Measurements from ENCODE around the gene FREM1.
"Not testable (repeated sequence)": the region's sequence is repeated elsewhere in the genome, so short reads cannot be mapped to it uniquely, and the experiment has no call there.

FREM1 gene, protein sequence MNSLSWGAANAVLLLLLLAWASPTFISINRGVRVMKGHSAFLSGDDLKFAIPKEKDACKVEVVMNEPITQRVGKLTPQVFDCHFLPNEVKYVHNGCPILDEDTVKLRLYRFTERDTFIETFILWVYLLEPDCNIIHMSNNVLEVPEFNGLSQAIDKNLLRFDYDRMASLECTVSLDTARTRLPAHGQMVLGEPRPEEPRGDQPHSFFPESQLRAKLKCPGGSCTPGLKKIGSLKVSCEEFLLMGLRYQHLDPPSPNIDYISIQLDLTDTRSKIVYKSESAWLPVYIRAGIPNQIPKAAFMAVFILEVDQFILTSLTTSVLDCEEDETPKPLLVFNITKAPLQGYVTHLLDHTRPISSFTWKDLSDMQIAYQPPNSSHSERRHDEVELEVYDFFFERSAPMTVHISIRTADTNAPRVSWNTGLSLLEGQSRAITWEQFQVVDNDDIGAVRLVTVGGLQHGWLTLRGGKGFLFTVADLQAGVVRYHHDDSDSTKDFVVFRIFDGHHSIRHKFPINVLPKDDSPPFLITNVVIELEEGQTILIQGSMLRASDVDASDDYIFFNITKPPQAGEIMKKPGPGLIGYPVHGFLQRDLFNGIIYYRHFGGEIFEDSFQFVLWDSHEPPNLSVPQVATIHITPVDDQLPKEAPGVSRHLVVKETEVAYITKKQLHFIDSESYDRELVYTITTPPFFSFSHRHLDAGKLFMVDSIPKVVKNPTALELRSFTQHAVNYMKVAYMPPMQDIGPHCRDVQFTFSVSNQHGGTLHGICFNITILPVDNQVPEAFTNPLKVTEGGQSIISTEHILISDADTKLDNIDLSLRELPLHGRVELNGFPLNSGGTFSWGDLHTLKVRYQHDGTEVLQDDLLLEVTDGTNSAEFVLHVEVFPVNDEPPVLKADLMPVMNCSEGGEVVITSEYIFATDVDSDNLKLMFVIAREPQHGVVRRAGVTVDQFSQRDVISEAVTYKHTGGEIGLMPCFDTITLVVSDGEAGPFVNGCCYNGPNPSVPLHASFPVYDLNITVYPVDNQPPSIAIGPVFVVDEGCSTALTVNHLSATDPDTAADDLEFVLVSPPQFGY (N-terminal part only)

DNA sequence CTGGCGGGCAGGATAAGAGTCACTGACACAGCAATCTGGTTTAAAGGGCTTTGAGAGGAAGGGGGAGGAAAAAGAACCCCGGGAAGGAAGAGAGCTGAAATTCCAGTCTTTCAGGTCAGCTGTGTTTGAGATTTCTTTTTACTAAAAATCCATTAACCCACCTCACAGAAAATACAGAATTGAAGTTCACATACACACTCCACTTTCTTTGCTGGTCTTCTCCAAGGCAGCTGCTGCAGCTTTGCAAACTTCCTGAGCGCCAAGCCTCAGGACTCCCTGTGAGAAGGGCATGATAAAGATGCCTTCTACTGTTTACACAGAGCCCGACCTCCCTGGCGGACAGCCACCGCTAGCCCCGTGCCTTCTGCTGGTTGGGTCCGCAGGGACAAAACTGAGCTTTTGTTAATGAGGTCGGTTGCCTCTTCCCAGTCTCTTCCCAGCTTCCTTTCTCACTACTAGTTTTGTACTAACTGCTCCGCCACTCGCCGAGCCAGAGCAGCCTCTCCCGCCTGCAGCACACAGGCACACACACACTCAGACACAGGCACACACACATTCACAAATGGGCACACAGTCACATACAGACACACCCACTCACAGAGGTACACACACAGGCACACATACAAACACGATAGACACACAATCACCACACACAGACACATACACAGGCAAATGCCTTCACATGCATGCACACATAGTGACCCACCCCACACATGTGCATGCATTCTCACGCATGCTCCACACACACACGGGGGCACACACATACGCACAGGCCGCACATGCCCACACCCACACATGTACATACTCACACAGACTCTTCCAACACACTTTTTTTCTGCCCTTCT, at the start of gene FREM1:
Gene FREM1, minus strand, starts transcription at position 468 of the 845 bp plus-strand sequence. CDS start 41,451 bp downstream, outside the sequence.
- no peak for DNase-seq

DNA sequence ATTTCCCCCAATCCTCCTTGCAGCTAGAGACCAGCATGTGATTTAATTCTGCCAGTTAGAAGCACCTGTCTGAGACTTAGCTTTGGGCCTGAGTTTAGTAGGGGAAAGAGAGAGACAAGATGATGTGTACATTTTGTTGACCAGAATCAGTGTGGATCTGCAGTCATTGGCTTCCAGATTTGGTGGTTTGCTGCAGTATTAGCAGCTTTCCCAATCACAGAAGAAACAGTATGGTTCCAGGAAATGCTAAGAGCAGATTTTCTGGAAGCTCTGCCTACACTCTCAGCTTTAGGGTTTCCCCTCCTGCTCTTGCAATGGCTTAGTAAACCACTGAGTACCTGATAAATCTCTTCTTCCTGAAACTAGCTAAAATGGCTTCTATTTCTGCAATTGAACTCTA, 48.8 kb upstream of the FREM1 start:
- no peak for DNase-seq

DNA sequence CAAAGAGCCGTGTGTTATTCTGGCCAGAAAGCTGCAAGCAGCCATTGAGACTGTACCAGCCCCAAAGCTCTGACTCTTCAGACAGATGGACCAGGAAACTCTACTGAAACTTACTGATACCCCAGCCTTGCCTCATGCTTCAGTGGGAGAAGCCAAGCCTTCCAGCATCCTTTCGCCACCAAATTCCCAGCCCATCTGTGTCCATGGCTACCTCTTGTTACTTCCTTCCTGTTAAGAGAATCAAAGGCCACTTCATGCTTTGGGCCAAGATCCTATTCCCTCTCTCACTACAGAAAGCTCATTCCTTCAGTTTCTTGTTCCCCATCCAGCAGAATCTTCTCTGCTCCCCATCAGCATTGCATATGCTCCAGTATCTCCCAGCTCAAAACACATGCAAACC, 46.9 kb upstream of the FREM1 start:
- DNase-seq: no peak

DNA sequence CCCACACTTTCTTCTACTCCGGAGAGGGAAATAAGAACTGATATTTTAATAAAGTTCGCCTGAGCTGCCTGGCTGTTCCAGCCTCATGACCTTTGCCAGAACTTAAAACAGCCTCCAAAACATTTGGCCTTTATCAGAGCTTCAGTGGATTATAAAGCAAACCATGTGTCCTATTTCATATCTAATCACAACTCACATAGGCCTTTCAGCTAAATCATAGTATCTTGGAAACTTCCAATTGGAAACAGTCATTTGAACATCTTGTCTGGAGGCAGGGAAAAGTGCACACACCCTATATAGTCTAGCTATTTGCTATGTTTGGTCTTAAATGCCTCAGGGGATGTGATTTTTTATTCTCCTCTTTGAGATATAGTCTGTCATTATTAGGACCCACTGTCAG, 46.0 kb upstream of the FREM1 start:
- no peak for DNase-seq

DNA sequence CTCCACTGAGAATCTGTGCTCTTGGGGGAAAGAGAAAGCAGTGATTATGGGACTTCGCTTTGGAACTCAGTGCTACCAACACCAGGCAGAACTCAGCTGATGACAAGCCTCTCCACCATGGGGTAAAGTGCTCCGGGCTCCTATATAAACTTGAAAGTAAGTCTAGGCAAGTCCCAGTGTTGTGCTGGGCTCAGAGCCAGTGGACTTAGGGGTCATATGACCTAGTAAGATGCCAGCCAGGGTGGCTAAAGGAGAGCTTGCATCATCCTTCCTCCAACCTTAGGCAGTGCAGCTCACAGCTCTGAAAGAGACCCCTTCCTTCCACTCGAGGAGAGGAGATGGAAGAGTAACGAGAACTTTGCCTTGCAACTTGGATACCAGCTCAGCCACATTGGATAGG, 35.1 kb upstream of the FREM1 start:
- no peak for DNase-seq

DNA sequence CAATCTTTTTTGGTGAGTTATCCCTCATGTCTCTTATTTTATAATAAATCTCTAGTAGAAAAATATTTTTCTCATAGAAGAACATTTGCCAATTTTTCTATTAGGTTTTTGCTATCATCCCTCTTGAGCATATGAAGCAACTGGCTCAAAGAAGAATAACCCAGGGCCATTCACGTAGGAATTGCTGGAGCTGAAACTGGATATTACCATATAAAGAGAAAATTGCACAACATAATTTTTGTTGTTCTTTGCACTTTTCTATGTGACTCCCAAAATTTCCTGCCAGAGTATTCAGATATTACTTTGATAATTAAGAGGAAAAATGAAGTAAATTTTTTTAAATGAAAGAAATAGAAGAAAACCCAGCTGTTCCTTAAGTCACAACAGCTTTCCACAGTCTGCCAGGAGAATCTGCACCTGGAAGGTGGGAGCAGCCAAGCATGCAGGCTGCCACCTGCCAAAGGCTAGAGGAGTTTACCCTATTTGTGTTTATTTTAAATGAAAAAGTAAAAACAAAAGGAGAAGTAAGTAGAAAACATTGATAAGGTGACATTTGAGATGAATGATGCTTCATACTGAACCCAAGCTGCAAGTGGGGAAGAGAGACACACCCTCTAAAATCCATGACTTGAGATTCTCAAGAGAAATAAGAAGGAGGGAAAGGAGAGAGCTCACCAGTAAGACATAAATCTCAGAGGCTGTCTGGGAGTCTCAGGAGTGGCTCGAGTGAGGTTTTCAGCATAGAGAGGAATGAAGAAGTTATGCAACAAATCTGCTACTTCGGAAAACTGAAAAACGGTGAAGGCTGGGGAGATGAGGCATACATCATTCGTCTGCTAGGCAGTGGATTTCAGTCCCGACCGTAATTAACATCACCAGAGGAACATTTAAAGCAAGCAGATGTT, 31.5 kb upstream of the FREM1 start:
- no peak for DNase-seq

DNA sequence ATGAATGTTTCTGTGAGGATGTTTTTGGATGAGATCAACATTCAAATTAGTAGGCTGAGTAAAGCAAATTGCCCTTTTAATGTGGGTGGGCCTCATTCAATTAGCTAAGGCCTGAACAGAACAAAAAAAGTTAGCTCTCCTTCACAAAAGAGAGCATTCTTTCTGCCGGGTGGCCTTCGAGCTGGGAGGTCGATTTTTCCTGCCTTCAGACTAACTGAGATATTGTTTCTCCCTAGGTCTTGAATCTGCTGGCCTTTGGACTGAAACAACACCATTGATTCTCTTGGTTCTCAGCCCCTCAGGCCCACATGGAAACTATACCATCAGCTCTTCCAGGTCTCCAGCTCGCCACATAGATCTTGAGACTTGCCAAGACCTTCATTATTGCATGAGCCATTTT, 29.1 kb upstream of the FREM1 start:
- no peak for DNase-seq

DNA sequence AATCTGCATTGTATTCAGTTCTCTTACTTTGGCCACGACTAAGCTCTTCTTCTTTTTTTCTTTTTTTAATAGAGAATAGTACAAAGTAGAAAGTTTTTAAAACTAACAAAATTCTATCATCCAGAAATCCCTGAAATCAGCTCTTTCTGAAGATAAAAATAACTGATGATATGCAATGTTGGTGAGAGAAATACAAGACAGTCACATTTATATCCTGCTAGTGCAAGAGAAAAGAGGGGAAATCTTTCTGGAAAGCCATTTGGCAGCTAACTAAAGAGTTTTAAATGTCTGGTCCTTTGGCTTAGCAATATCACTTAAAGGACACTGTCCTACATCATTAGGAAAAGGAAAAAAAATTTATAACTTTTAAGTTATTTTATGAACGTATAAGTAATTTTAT, 27.0 kb upstream of the FREM1 start:
- DNase-seq: no peak

DNA sequence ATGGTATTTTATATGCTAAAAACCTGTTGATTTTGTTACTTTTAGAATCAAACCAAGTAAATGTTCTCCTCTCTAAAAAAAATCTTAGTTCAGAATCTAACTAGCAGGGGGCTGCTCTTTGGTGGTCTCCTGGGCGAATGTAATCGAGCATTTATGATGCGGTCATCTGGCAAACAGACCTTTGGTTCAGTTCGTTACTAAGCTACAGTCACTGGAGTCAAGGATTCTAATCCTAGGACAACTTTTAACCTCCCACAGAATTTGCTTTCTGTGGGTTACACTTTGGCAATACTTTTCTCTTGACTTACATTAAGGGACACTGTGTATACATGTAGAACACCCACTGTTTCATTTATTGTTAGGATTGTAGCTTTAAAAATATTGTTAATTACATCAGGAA, 26.3 kb upstream of the FREM1 start:
- no peak for DNase-seq

DNA sequence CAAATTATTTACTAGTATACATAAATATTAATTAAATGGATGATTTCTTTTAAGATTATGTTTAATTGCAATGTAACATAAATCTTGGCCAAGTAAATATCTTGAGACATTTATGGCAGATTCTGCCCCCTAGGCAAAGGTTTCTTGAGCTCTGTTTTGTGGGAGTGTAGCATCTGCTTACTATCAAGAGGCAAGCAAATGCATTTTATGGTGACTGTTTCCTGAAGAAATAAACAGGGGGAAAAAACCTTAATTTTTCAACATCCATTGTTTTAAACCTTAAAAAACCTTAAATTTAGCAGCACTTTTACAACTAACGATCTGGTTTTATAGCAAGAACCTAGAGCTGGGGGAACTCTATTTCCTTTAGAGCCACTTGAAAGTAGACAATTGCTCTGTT, 25.7 kb upstream of the FREM1 start:
- no peak for DNase-seq

DNA sequence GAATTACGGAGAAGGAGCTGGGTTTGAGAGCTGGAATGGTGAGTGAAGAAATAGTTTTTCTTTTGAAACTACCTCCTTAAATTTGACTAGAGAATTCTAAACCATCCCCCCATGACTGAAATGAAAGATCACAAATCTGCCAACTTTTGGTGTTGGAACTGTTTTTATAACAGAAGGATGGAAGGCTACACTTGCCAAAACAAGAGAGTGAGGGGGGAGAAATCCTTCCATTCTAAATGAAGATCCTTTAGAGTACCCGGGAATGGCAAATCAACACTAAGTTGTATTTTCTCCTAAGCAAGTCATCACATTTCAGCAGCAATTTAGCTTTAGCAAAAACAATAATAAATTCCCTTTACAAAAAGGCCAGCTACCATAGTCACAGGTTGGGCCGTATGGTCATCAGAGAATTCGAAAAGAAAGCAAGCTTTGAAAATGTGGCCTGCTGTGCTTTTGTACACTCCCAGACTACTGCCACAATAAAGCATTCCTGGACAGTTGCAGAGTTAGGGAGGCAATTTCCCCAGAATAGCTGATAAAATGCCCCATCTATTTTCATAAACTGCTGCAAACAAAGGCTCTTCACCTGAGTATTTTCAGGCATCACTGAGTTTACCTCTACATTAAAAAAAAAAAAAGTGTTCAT, 25.0 kb upstream of the FREM1 start:
- DNase-seq: no peak

DNA sequence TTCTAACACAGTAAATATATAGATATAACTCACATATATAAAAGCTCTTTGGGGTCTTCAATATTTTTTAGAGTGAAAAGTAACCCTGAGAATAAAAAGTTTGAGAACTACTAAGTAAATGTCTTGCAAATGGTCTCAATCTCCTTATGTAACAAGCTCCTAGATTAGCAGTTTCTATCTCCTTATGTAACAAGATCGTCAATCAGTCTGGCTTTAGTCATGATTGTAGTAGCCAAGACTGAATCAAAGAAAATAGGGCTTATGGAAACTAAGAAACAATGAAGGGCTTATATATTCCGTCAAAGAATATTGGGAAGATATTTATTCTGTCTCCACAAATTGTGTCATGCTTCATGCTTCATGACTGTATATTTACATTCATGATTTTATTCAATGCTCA, 22.4 kb upstream of the FREM1 start:
- no peak for DNase-seq

DNA sequence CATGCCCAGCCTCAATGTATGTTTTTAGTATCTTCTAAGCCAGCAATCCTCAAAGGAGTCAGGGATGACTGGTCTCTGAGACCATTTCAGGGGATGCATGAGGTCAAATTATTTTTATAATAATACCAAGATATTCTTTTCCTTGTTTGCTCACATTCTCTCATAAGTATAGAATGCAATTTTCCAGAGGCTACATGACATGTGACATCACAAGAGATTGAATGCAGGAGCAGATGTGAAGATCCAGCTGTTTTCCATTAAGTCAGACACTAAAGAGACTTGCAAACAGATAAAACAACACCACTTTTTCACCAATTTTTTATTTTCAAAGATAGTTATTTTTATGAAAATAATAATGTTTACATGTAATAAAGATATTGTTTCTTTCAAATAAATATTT, 22.0 kb upstream of the FREM1 start:
- no peak for DNase-seq

DNA sequence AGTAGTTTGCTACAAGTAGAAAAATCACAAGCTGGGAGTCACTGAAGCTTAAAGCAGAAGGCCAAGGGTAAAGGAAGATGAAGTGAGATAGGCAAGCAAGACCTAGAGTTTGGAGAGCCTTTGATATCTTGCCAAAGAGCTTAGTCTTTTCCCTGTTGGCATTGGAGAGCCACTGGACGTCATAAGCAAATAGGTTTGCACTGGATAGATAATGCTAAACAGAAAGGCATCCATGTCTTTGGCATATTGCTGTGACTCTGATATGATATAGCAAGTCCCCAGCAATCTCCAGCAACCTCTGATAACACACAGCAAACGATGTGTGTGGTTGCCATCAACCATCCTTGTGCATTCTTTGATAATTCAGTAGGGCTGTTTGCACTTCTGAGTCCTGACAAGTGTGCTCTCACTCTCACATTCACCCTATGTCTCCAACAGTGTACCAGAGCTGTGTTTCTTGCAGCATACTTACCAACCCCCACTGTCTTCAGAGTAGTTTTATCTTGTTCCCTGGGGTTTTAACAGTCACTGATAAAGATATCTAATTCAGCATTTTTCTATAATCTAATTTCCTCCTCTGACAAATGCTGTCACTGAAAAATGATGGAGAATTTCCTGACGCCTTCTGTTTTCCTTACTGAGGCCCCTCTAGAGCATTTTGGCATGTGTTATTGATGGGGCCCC, 16.9 kb upstream of the FREM1 start:
- DNase-seq: no peak

DNA sequence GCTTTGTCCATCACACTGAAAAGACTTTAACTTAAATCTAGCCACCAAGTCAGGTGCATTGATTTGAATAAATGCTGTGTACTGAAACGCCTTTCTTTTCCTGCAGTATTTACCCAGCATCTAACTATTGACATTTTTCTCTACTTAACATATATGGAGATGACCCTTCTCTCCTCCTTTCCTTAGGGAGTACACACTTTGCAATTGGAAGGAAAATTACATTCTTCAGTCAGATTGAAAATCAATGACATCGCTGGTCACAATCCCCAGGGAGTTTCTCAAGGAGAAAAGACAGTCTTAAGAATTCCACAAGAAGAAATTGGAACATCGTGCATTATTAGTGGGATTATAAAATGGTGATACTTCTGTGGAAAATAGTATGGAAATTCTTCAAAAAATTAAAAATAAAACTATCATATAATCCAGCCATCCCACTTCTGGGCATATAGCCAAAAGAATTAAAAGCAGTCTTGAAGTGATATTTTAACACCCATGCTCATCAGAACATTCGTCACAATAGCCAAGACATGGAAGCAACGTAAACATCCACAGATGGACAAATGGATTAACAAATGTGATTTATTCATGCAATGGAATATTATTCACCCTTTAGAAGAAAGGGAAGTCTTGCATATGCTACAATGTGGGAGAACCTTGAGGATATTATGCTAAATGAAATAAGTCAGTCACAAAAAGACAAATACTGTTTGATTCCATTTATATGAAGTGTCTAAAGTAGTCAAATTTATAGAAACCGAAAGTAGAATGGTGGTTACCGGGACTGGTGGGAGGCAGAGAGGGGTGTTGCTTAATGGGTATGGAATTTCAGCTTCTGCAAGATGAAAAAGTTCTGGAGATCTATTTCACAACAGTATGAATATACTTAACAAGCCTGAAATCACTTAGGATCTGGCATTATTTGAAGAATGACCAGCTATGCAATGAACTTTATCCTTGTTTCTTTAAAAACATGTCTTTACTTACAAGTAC, 14.3 kb upstream of the FREM1 start:
- DNase-seq: no peak

DNA sequence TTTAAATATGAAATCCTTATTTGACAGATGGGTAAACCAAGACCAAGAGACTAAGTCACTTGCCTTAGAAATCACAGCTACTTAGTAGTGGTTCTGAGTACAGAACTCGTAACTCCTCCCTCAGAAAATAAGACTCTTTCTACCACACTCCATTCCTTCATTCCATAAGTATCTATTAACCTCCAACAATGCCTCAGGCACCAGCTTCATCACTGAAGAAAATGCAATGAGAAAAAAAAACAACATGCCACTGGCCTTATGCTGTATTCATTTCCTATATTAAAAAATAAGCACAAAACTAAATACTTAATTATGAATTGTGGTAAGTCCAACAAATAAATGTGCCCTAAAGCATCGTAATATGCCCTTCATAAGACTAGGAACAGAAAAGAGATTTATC, 13.5 kb upstream of the FREM1 start:
- no peak for DNase-seq

DNA sequence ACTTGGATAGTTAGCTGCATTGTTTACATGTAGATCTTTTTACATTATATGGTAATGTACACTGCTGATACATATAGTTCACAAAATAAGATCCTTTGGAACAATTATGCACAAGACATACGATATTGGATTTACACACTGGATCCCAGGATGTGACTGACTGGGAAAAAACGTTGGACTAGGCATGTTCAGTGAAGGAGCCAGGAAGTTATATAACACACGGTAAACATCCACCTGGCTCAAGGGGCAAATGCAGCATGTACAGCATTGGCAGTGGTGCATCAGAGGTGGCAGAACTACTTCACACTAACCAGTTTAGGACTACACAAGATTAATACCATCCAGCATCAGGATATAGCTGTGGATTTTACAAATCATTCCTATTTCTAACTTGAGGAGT, 10.6 kb upstream of the FREM1 start:
- DNase-seq: not testable (repeated sequence)

DNA sequence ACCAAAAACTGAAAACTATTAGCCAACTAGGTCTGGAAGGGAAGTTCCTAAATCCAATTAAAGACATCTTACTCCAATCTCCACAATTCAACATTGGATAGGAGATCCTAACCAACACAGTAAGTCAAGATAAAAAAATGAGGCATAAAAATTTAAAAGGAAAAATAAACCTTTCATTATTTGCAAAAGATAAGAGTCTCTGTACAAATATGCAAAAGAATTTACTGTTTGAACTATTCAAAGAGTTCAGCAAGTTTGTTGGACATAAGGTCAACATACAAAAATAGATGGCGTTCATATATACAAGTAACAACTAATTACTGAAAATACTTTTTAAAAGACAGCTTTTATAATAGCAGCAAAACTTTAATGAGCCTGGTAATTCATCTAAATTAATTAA, 3.1 kb upstream of the FREM1 start:
- DNase-seq: no peak

DNA sequence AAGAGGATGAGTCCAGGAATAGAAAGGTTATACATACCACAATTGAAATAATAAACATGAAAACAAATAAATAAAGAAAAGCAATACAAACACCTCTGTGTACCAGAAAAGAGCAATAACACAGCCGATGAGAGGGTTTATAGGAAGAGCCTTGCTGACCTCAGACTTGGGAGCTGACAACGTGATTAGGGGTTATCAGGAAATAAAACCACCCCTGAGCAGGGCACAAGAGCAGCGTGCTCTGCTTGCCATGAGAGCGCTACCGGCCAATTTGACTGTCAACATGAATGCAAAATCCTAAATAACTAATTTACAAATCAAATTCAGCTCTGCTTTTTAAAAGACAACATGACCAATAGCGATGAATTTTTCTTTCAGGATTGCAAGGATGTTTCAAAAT, 2.6 kb upstream of the FREM1 start:
- DNase-seq: no peak
